Aorta (tissue), 5 donors: Measurements from ENCODE around the gene CFAP46. TPM values are rescaled to one million over a fixed set of nuclear protein-coding genes. Genes with fewer than 3 reads are reported as not detected.
A peak's percentile ranks its signal among the peaks of the same experiment; 100 is the strongest.

Source experiments
- ATAC-seq: fragments of 200-7000 bp; cut with Tn5 transposase; one replicate; pipeline ENCODE4 v1.9.1; 2022; ENCODE audit warnings: moderate library complexity; ENCODE audit not compliant: low FRiP score
- DNase-seq, 2 donors: peaks; one replicate each; pipeline ENCODE4 v3.0.0-alpha.2; 2020
- H3K27ac ChIP-seq, 2 donors: one replicate each; pipeline ENCODE4 v1.5.1; 2013; ENCODE audit warnings: low read length in 2 of 2, mild to moderate bottlenecking in 2 of 2, moderate library complexity in 2 of 2, control low read depth in 1 of 2, inconsistent platforms in 1 of 2, low read depth in 1 of 2
- H3K27me3 ChIP-seq, 2 donors: one replicate each; pipeline ENCODE4 v1.6.1; 2013; ENCODE audit warnings: control low read depth in 1 of 2, low read length in 1 of 2, mild to moderate bottlenecking in 1 of 2, moderate library complexity in 1 of 2; ENCODE audit not compliant: insufficient read depth in 2 of 2, control insufficient read depth in 1 of 2
- H3K36me3 ChIP-seq, 2 donors: one replicate each; pipeline ENCODE4 v1.6.1; 2013; ENCODE audit warnings: control low read depth in 1 of 2, low read length in 1 of 2, mild to moderate bottlenecking in 1 of 2; ENCODE audit not compliant: insufficient read depth in 2 of 2, control insufficient read depth in 1 of 2
- H3K4me1 ChIP-seq, 2 donors: one replicate each; pipeline ENCODE4 v1.6.1; 2013; ENCODE audit warnings: low read length in 2 of 2, control low read depth in 1 of 2, mild to moderate bottlenecking in 1 of 2, moderate library complexity in 1 of 2; ENCODE audit not compliant: insufficient read depth in 2 of 2, control insufficient read depth in 1 of 2
- H3K4me3 ChIP-seq, 2 donors: one replicate each; pipeline ENCODE4 v1.5.1; 2013; ENCODE audit warnings: low read length in 2 of 2, control low read depth in 1 of 2, mild to moderate bottlenecking in 1 of 2
- H3K9me3 ChIP-seq: one replicate; pipeline ENCODE4 v1.6.1; 2013; ENCODE audit warnings: mild to moderate bottlenecking, low read length; ENCODE audit not compliant: control insufficient read depth
- WGBS, 2 donors: extraction: QIAGEN DNeasy Blood & Tissue Kit; methylation state at CpG; one replicate each; pipeline ENCODE4 v1.1.7; 2013; 5-methylcytosine and 5-hydroxymethylcytosine counted together
- intact Hi-C, 2 donors: fragments of 100-400 bp; cut with DNase I; formaldehyde crosslinking; loops; one replicate each; pipeline versions ENCODE4 v1.14.2 to v1.15.0; 2022
- polyA plus RNA-seq, 2 donors: library from polyadenylated mRNA; stranded (reverse); fragments of 200-250 nt; gene quantifications; one replicate each; pipeline ENCODE4 v1.2.3, GENCODE V29; 2013
- total RNA-seq, 2 donors: library from RNA; stranded (reverse); fragmentation: NEBNext Ultra II Directional; extraction: Animal tissue kit (Norgen Biotek cat#: 25700); gene quantifications; one replicate each; pipeline ENCODE4 v1.2.1, GENCODE V29; 2021
- donor health status: healthy with polysubstance abuse.
- donor health status: Bipolar disorder and iron deficiency.
- donor health status: DM: no; HTN: no; CAD: no.
- donor health status: DM: no; HTN: no; CAD: no.
- donor health status: DM: yes; HTN: yes; CAD: no.

Gene CFAP46
- total and polyA plus RNA-seq, 4 donors, result 0.42 TPM; not detected in 3

- intact Hi-C loops, result no loop called here
- H3K9me3 ChIP-seq, result no peaks in the 10 kb centered on the region
- no peak for ATAC-seq
- no peak overlapping the region for H3K27ac ChIP-seq
- no peaks in the 10 kb centered on the region for H3K4me1 ChIP-seq
- 90% methylated on average over 31 of the region's 31 CpGs for WGBS, 2 donors
- H3K4me3 ChIP-seq, result no peak overlapping the region
- no peaks in the 10 kb centered on the region for H3K27me3 ChIP-seq
- H3K36me3 ChIP-seq, result no peaks in the 10 kb centered on the region
- peak in 1 of 2 donors; percentile 73 for DNase-seq
Measured at GRCh38 chr10:132916956-132917666, 25.3 kb downstream of the CFAP46 start.

DNA sequence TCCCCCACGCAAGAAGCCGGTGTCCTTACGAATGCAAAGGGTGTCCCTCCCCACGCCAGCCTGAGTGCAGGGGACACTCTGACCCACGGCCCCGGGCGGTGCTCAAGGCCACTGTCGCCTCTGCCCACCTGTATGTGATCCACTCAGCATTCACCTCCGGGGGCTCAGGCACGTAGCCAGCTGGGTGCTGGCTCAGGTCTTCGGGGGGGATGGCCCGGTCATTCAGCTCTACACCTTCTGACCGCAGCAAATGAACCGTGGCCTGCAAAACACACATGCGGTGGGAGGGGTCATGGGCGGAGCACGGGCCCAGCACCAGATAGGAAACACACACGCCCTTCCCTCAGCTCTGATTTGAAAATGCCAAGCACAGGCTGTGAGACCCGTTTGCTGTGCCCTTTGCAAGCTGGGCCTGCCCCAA lies 25.9 kb downstream of the CFAP46 start:
- Histone ChIP-seq H3K36me3 (no peaks in the 10 kb centered on the region), H3K9me3 (no peaks in the 10 kb centered on the region), H3K27me3 (no peaks in the 10 kb centered on the region), H3K4me3 (no peak overlapping the region), H3K4me1 (no peaks in the 10 kb centered on the region), H3K27ac (no peak overlapping the region)
- 72 to 76% methylated on average over 19 of the region's 19 CpGs for WGBS, 2 donors
- ATAC-seq (no peak), DNase-seq (peak in 1 of 2 donors; percentile 60)
- intact Hi-C loops, result no loop called here

DNA sequence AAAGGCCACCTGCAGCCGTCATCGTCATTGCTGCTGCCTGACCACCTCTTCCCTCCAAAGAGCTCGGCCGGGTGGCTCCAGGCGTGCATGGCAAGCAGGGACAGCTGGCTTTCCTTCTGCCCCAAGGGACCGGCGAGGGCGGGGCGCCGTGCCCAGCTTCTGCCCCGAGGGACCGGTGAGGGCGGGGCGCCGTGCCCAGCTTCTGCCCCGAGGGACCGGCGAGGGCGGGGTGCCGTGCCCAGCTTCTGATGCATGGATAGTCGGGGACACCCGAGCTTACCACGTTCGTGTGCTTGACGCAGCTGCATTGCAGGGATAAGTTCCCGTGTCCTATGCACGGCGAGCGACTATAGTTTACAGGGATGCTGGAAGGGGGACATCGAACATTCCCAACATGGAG lies 27.0 kb downstream of the CFAP46 start:
- ATAC-seq (no peak), DNase-seq (peak in 1 of 2 donors; percentile 71)
- Histone ChIP-seq H3K27ac (no peak overlapping the region), H3K4me1 (no peaks in the 10 kb centered on the region), H3K27me3 (no peaks in the 10 kb centered on the region), H3K9me3 (no peaks in the 10 kb centered on the region), H3K4me3 (no peak overlapping the region), H3K36me3 (no peaks in the 10 kb centered on the region)
- 57 to 59% methylated on average over 30 of the region's 30 CpGs for WGBS, 2 donors
- intact Hi-C loops, result no loop called here

GRCh38 chr10:132914732-132915131 lies 27.6 kb downstream of the CFAP46 start:
- intact Hi-C loops, result no loop called here
- ATAC-seq, result no peak
- no peak overlapping the region for H3K27ac ChIP-seq
- no peaks in the 10 kb centered on the region for H3K4me1 ChIP-seq
- WGBS, 2 donors, result 82 to 91% methylated on average over 14 to 15 of the region's 17 CpGs
- H3K9me3 ChIP-seq, result no peaks in the 10 kb centered on the region
- no peak overlapping the region for H3K4me3 ChIP-seq
- no peaks in the 10 kb centered on the region for H3K36me3 ChIP-seq
- DNase-seq, result peak in 1 of 2 donors; percentile 54
- no peaks in the 10 kb centered on the region for H3K27me3 ChIP-seq

DNA sequence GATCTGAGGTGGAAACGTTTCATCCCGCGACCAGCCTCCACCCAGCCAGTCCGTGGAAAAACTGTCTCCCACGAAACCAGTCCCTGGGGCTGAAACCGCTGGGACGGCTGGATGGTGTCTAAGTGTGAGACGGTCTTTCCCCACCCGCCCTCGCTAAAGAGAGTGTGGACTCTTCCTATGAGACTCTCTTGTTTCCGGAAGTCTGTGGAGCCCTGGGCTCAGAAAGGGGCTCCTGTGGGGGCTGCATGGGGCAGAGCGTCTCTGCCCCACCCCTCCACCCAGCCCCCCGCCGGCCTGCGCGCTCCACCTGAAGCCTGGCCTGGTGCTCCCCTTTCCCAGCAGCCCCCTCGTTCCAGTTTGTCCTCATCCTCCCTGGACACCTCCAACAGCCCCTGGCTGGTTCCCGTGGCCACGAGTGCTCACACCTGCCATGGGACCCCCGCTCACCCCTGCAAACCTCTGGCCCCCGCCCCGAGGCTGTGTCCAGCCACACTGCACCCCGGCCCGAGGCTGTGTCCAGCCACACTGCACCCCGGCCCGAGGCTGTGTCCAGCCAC lies 28.7 kb downstream of the CFAP46 start:
- Histone ChIP-seq H3K9me3 (no peaks in the 10 kb centered on the region), H3K27ac (no peak overlapping the region), H3K4me3 (no peak overlapping the region), H3K36me3 (no peaks in the 10 kb centered on the region), H3K27me3 (no peaks in the 10 kb centered on the region), H3K4me1 (no peaks in the 10 kb centered on the region)
- intact Hi-C loops, result no loop called here
- DNase-seq (peak in 1 of 2 donors; percentile 65), ATAC-seq (no peak)
- WGBS, 2 donors, result 80 to 85% methylated on average over 26 of the region's 26 CpGs

DNA sequence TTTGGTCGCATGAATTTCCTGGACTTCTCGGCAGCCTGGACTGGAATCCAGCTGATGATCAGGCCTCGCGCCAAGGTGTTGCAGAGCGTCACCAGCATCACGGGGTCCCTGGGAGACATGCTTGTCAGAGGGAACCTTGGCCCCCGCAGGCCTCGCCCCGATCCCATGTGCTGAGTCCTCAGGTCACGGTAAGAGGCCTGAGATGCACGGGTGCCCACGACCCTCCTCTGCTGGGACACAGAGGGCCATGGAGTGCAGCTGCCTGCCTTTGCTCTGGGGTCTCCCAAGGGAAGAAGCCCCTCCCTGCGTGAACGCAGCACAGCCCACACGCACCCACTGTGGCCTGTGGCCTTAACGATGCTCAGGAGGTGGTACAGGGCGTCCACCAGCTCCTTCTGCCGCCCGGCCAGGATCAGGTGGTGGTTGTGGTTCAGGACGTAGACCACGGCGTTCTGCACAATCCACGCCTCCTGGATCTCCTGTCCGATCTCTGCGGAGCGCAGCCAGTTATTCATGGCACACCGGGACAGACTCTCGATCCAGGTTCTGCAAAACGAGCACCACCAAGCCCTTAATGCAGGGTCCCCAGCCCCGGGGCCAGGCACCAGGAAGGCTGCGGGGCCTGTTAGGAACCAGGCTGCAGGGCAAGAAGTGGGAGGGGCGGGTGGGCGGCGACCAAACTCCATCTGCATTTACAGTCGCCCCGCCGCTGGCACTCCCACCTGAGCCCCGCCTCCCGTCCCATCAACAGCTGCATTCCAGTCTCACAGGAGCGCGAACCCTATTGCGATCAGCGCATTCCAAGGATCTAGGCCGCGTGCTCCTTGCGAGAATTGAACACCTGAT lies 29.4 kb downstream of the CFAP46 start:
- no peaks in the 10 kb centered on the region for H3K27me3 ChIP-seq
- no peaks in the 10 kb centered on the region for H3K4me1 ChIP-seq
- WGBS, 2 donors, result 78 to 85% methylated on average over 46 of the region's 46 CpGs
- ATAC-seq (no peak), DNase-seq (peak in 1 of 2 donors; percentile 65)
- no peaks in the 10 kb centered on the region for H3K9me3 ChIP-seq
- H3K27ac ChIP-seq, result no peak overlapping the region
- no peaks in the 10 kb centered on the region for H3K36me3 ChIP-seq
- H3K4me3 ChIP-seq, result no peak overlapping the region
- intact Hi-C loops, result no loop called here

DNA sequence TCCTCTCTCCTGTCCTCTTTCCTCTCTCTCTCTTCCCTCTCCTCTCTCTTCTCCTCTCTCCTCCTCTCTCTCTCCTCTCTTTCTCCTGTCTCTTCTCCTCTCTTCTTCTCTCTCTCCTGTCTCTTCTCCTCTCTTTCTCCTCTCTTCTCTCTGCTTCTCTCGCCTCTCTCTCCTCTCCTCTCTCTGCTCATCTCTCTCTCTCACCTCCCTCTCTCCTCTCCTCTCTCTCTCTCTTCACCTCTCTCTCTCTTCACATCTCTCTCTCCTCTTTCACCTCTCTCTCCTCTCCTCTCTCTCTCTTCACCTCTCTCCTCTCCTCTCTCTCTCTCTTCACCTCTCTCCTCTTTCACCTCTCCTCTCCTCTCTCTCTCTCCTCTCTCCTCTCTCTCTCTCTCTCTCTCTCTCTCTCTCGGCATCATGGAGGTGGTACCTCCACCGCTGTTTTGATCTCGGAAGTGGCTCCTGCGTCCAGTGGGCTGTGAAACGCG lies 30.1 kb downstream of the CFAP46 start:
- no peak for DNase-seq
- Histone ChIP-seq H3K4me1 (no peaks in the 10 kb centered on the region), H3K27me3 (no peaks in the 10 kb centered on the region), H3K4me3 (no peak overlapping the region), H3K9me3 (no peaks in the 10 kb centered on the region), H3K27ac (no peak overlapping the region), H3K36me3 (no peaks in the 10 kb centered on the region)
- intact Hi-C loops, result no loop called here
- ATAC-seq, result no peak
- WGBS, 2 donors, result 87 to 88% methylated on average over 7 of the region's 7 CpGs

DNA sequence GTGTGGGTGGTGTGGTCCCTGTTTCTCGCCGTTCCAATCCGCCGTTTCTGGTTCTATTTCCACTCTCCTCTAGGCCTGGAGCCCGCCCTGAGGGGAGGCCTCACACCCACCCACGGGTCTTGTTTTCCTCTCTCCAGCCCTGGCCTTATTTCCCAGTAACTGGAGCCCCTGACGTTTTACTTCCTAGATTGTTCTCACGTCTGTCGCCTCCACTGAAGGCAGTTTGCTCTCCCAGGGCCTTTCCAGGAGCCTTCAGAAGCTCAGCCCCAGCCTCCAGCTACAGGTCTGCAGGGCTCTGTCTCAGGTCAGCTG lies 30.6 kb downstream of the CFAP46 start:
- WGBS, 2 donors, result 37 to 51% methylated on average over 9 of the region's 9 CpGs
- Histone ChIP-seq H3K4me3 (no peak overlapping the region), H3K36me3 (no peaks in the 10 kb centered on the region), H3K27me3 (no peaks in the 10 kb centered on the region), H3K27ac (no peak overlapping the region), H3K4me1 (no peaks in the 10 kb centered on the region), H3K9me3 (no peaks in the 10 kb centered on the region)
- ATAC-seq (no peak), DNase-seq (peak in 1 of 2 donors; percentile 60)
- intact Hi-C loops, result no loop called here
